Ovary (tissue), 9 donors: Measurements from ENCODE around the gene ZHX3. TPM values are rescaled to one million over a fixed set of nuclear protein-coding genes. Genes with fewer than 3 reads are reported as not detected.

Source experiments
- DNase-seq, 5 donors: peaks; one replicate each; pipeline ENCODE4 v3.0.0-alpha.2; 2019 to 2020
- H3K27ac ChIP-seq, 2 donors: fragments of 200-600 bp; one replicate each; pipeline versions ENCODE4 v1.5.1 to v1.8.0; 2019 to 2022
- H3K27me3 ChIP-seq: fragments of 200-600 bp; one replicate; pipeline ENCODE4 v1.8.0; 2022
- H3K36me3 ChIP-seq: fragments of 200-600 bp; sonication (generic); one replicate; pipeline ENCODE4 v1.5.1; 2019
- H3K4me1 ChIP-seq: one replicate; pipeline ENCODE4 v1.8.1; 2013; ENCODE audit warnings: mild to moderate bottlenecking, moderate library complexity; ENCODE audit not compliant: insufficient read depth
- H3K4me3 ChIP-seq: fragments of 200-600 bp; sonication (generic); one replicate; pipeline ENCODE4 v1.5.1; 2017
- H3K9me3 ChIP-seq, 2 donors: fragments of 200-600 bp in 1 of 2; sonication (generic) in 1 of 2; one replicate each; pipeline versions ENCODE4 v1.5.1 to v1.8.1; 2013 to 2019; ENCODE audit warnings: mild to moderate bottlenecking in 1 of 2, moderate library complexity in 1 of 2
- CTCF ChIP-seq, 3 donors: fragments of 450-650 bp in 2 of 3; fragments of 200-600 bp in 1 of 3; IDR thresholded peaks; one replicate each; pipeline versions ENCODE4 v1.5.1 to v1.8.0; 2016 to 2022; ENCODE audit warnings: antibody characterized with exemption in 3 of 3, mild to moderate bottlenecking in 1 of 3
- EP300 ChIP-seq: sonication (generic); formaldehyde crosslinking; IDR thresholded peaks from one replicate; pipeline ENCODE4 v1.6.1; 2017; ENCODE audit warnings: antibody characterized with exemption
- POLR2A ChIP-seq: fragments of 450-650 bp; IDR thresholded peaks from one replicate; pipeline ENCODE4 v1.6.1; 2017; ENCODE audit warnings: antibody characterized with exemption, mild to moderate bottlenecking, moderate library complexity
- WGBS, 3 donors: extraction: QIAGEN DNeasy Blood & Tissue Kit in 1 of 3; methylation state at CpG; one replicate each; pipeline versions ENCODE4 v1.1.5 to v1.1.7; 2013 to 2017; 5-methylcytosine and 5-hydroxymethylcytosine counted together
- intact Hi-C, 4 donors: fragments of 100-400 bp; cut with DNase I; formaldehyde crosslinking; loops; one replicate each; pipeline versions ENCODE4 v1.11.0 to v1.15.1; 2022 to 2023
- polyA plus RNA-seq, 2 donors: library from polyadenylated mRNA; stranded (reverse); fragments of 200-250 nt in 1 of 2; fragments of 350-450 nt in 1 of 2; fragmentation: Illumina TruSeq in 1 of 2; extraction: RNeasy Lipid Tissue Mini Kit (QIAGEN cat#74804) in 1 of 2; gene quantifications; one replicate each; pipeline ENCODE4 v1.2.3, GENCODE V29; 2013 to 2014
- total RNA-seq, 7 donors: library from RNA; depleted of rRNA in 2 of 7; stranded (reverse); fragments of >200 nt in 2 of 7; fragmentation: NEBNext Ultra II Directional in 3 of 7; extraction: Animal tissue kit (Norgen Biotek cat#: 25700) in 3 of 7; gene quantifications; one replicate each; pipeline versions ENCODE4 v1.1.0 to v1.2.4, GENCODE V29; 2016 to 2023
- donor health status: DM: no; HTN: no; CAD: no; lungs with moderate emphysema.
- donor health status: DM: no; HTN: no; CAD: no.
- donor health status: Bipolar disorder and iron deficiency.
- donor health status: DM: yes; HTN: yes; CAD: no.
- donor health status: DM: no; HTN: no; CAD: no.
- donor health status: DM: yes; HTN: yes; CAD: no.

The ZHX3 gene
- total and polyA plus RNA-seq, 9 donors, result 17.5 to 72.0 (median 39.6) TPM

- Histone ChIP-seq H3K27ac (peak overlapping the region; percentile 21 to 49), H3K4me1 (peaks cover 11% of the 10 kb centered on the region), H3K9me3 (no peaks in the 10 kb centered on the region), H3K4me3 (no peak overlapping the region), H3K27me3 (no peaks in the 10 kb centered on the region), H3K36me3 (no peaks in the 10 kb centered on the region)
- no peak for DNase-seq
- 80 to 84% (median 81%) methylated on average over 6 of the region's 6 CpGs for WGBS, 3 donors
- TF ChIP-seq CTCF (IDR thresholded peaks at IDR 0.05) (no peak), EP300 (no peak), POLR2A (no peak)
- intact Hi-C loops, result loop anchor here in 3 of 4 donors (5.0 kb wide), 1 partner anchor 61 kb away; no protein-coding TSS in a partner anchor
Observed at GRCh38 chr20:41232973-41233926, 84.3 kb downstream of the ZHX3 start.

- TF ChIP-seq POLR2A, result no peak
- no peak for TF ChIP-seq CTCF (IDR thresholded peaks at IDR 0.05)
- no peak for TF ChIP-seq EP300
- Histone ChIP-seq H3K4me3 (no peak overlapping the region), H3K27me3 (no peaks in the 10 kb centered on the region), H3K27ac (no peak overlapping the region), H3K4me1 (peaks cover 11% of the 10 kb centered on the region), H3K9me3 (no peaks in the 10 kb centered on the region), H3K36me3 (no peaks in the 10 kb centered on the region)
- intact Hi-C loops, result loop anchor here in 3 of 4 donors (5.0 kb wide), 1 partner anchor 59 kb away; no protein-coding TSS in a partner anchor
- WGBS, 3 donors, result 92 to 95% (median 94%) methylated on average over 1 of the region's 1 CpG
- DNase-seq, result no peak
Observed at GRCh38 chr20:41231136-41231535, 86.4 kb downstream of the ZHX3 start.

GRCh38 chr20:41230136-41230535 is 87.4 kb downstream of the ZHX3 start:
- H3K4me3 ChIP-seq, result no peak overlapping the region
- no peak overlapping the region for H3K27ac ChIP-seq
- no peak for DNase-seq
- no peaks in the 10 kb centered on the region for H3K27me3 ChIP-seq
- intact Hi-C loops, result loop anchor here in 3 of 4 donors (5.0 kb wide), 1 partner anchor 58 kb away; no protein-coding TSS in a partner anchor
- 83 to 93% (median 91%) methylated on average over 3 of the region's 3 CpGs for WGBS, 3 donors
- H3K9me3 ChIP-seq, result no peaks in the 10 kb centered on the region
- no peaks in the 10 kb centered on the region for H3K36me3 ChIP-seq
- peaks cover 11% of the 10 kb centered on the region for H3K4me1 ChIP-seq
- TF ChIP-seq POLR2A (no peak), EP300 (no peak), CTCF (IDR thresholded peaks at IDR 0.05) (no peak)

GRCh38 chr20:41229259-41229658 is 88.3 kb downstream of the ZHX3 start:
- H3K4me3 ChIP-seq, result no peak overlapping the region
- intact Hi-C loops, result loop anchor here in 2 of 4 donors (5.0 to 10.0 kb wide), 2 partner anchors 47 to 64 kb away; no protein-coding TSS in a partner anchor
- no peak for TF ChIP-seq EP300
- TF ChIP-seq POLR2A, result no peak
- no peak for TF ChIP-seq CTCF (IDR thresholded peaks at IDR 0.05)
- no peaks in the 10 kb centered on the region for H3K27me3 ChIP-seq
- no peak for DNase-seq
- no peaks in the 10 kb centered on the region for H3K36me3 ChIP-seq
- H3K9me3 ChIP-seq, result no peaks in the 10 kb centered on the region
- peaks cover 11% of the 10 kb centered on the region for H3K4me1 ChIP-seq
- H3K27ac ChIP-seq, result no peak overlapping the region
